Caco-2 (cell line): Measurements from ENCODE around the gene PHACTR1. TPM values are rescaled to one million over a fixed set of nuclear protein-coding genes. Genes with fewer than 3 reads are reported as not detected.

Experiments
- BruUV-seq: library from RNA; stranded (reverse); fragments of 400-500 nt; replicated peaks from 2 replicates; lab custom pipeline; 2021; lab: Mats Ljungman, UMichigan
- CTCF ChIA-PET: fragments of 300-600 bp; sonication (Branson Sonifier 250); formaldehyde crosslinking; loops from one replicate; lab custom pipeline; 2022; ENCODE audit warnings: antibody characterized with exemption; lab: Charles Lee
- POLR2A ChIA-PET: fragments of 300-600 bp; sonication (Branson Sonifier 250); formaldehyde crosslinking; loops from one replicate; lab custom pipeline; 2022; ENCODE audit warnings: antibody characterized with exemption; lab: Charles Lee
- DNase-seq, 2 experiments: peaks; one replicate each; pipeline versions ENCODE4 v3.0.0 to v3.0.0-alpha.2; 2020 to 2022
- H3K27me3 ChIP-seq: replicated peaks from 2 replicates; pipeline ENCODE4 v1.6.0; 2011; ENCODE audit warnings: low read length; ENCODE audit not compliant: control insufficient read depth, insufficient read depth
- H3K36me3 ChIP-seq: 2 replicates; pipeline ENCODE4 v1.5.1; 2011; ENCODE audit warnings: low read length; ENCODE audit not compliant: control insufficient read depth, insufficient read depth
- H3K4me1 ChIP-seq: fragments of 250-450 bp; sonication (Bioruptor Pico); 2 replicates; pipeline ENCODE4 v1.5.1; 2020; ENCODE audit warnings: mild to moderate bottlenecking
- H3K4me3 ChIP-seq: 2 replicates; pipeline ENCODE4 v1.5.1; 2011; ENCODE audit warnings: low read depth, mild to moderate bottlenecking, control low read depth, low read length
- H3K9me3 ChIP-seq: fragments of 250-450 bp; sonication (Bioruptor Pico); 2 replicates; pipeline ENCODE4 v1.5.1; 2020; ENCODE audit warnings: mild to moderate bottlenecking, moderate library complexity
- H3K27ac Mint-ChIP-seq: one replicate; pipeline ENCODE4 v1.8.0; 2022; ENCODE audit warnings: mixed read lengths; ENCODE audit not compliant: unreplicated experiment
- H3K27me3 Mint-ChIP-seq: one replicate; pipeline ENCODE4 v1.8.0; 2022; ENCODE audit warnings: mixed read lengths; ENCODE audit not compliant: insufficient read depth, unreplicated experiment
- H3K36me3 Mint-ChIP-seq: one replicate; pipeline ENCODE4 v1.8.0; 2022; ENCODE audit warnings: mild to moderate bottlenecking, mixed read lengths; ENCODE audit not compliant: insufficient read depth, unreplicated experiment
- H3K4me1 Mint-ChIP-seq: one replicate; pipeline ENCODE4 v1.8.0; 2022; ENCODE audit warnings: low read depth, mixed read lengths; ENCODE audit not compliant: unreplicated experiment
- H3K4me3 Mint-ChIP-seq: one replicate; pipeline ENCODE4 v1.8.0; 2022; ENCODE audit warnings: mild to moderate bottlenecking, moderate library complexity, mixed read lengths; ENCODE audit not compliant: unreplicated experiment
- H3K9me3 Mint-ChIP-seq: one replicate; pipeline ENCODE4 v1.8.0; 2022; ENCODE audit warnings: mixed read lengths; ENCODE audit not compliant: unreplicated experiment
- CTCF ChIP-seq, 2 experiments: fragments of 200-600 bp in 1 of 2; IDR thresholded peaks; 1 replicate in 1 of 2; 2 replicates in 1 of 2; pipeline versions ENCODE4 v1.5.1 to v1.8.0; 2011 to 2022; ENCODE audit warnings: antibody characterized with exemption in 1 of 2, control low read depth in 1 of 2, inconsistent platforms in 1 of 2, low read depth in 1 of 2, low read length in 1 of 2, mild to moderate bottlenecking in 1 of 2, moderate library complexity in 1 of 2; ENCODE audit not compliant: insufficient read depth in 1 of 2, severe bottlenecking in 1 of 2, unreplicated experiment in 1 of 2
- intact Hi-C: fragments of 100-400 bp; cut with micrococcal nuclease; formaldehyde crosslinking; loops from one replicate; pipeline ENCODE4 v1.10.0; 2022; ENCODE audit not compliant: unreplicated experiment
- total RNA-seq: library from RNA; stranded (reverse); gene quantifications from 2 replicates; pipeline ENCODE4 v1.2.3, GENCODE V29; 2022

The PHACTR1 gene
- total RNA-seq, 1 experiment from 2014 or later: 0.41 TPM

- intact Hi-C loops: no loop called here
- CTCF ChIA-PET: no interaction called here
- Histone ChIP-seq H3K4me1 (peaks cover 8% of the 10 kb centered on the region), H3K9me3 (no peaks in the 10 kb centered on the region), H3K27me3 (no peaks in the 10 kb centered on the region), H3K36me3 (no peaks in the 10 kb centered on the region), H3K4me3 (no peak overlapping the region)
- POLR2A ChIA-PET: no interaction called here
- Mint-ChIP-seq H3K9me3 (no peaks in the 10 kb centered on the region), H3K36me3 (no peaks in the 10 kb centered on the region), H3K4me3 (no peak overlapping the region), H3K27ac (no peak overlapping the region), H3K27me3 (no peaks in the 10 kb centered on the region), H3K4me1 (peaks cover 9% of the 10 kb centered on the region)
- no peak for TF ChIP-seq CTCF (IDR thresholded peaks at IDR 0.05; ENCODE audit: insufficient read depth in 1 of 2, low read depth in 1 of 2, low read length in 1 of 2, severe bottlenecking in 1 of 2, unreplicated experiment in 1 of 2)
- no peak for DNase-seq
- no TSS peak for BruUV-seq
These were observed 484.8 kb downstream of the PHACTR1 start for GRCh38 chr6:13201336-13201735.

GRCh38 chr6:13203145-13203544 is 486.6 kb downstream of the PHACTR1 start:
- no peak for DNase-seq
- TF ChIP-seq CTCF (IDR thresholded peaks at IDR 0.05; ENCODE audit: insufficient read depth in 1 of 2, low read depth in 1 of 2, low read length in 1 of 2, severe bottlenecking in 1 of 2, unreplicated experiment in 1 of 2): no peak
- intact Hi-C loops: no loop called here
- H3K4me1 ChIP-seq: peaks cover 8% of the 10 kb centered on the region
- Mint-ChIP-seq H3K4me3 (no peak overlapping the region), H3K27ac (peak overlapping the region; percentile 0), H3K36me3 (no peaks in the 10 kb centered on the region), H3K27me3 (no peaks in the 10 kb centered on the region), H3K4me1 (peaks cover 9% of the 10 kb centered on the region), H3K9me3 (no peaks in the 10 kb centered on the region)
- CTCF ChIA-PET: no interaction called here
- no peak overlapping the region for H3K4me3 ChIP-seq
- H3K36me3 ChIP-seq: no peaks in the 10 kb centered on the region
- no peaks in the 10 kb centered on the region for H3K9me3 ChIP-seq
- POLR2A ChIA-PET: no interaction called here
- H3K27me3 ChIP-seq: no peaks in the 10 kb centered on the region
- no TSS peak for BruUV-seq

- Histone ChIP-seq H3K36me3 (no peaks in the 10 kb centered on the region), H3K4me1 (peaks cover 8% of the 10 kb centered on the region), H3K4me3 (no peak overlapping the region), H3K27me3 (no peaks in the 10 kb centered on the region), H3K9me3 (no peaks in the 10 kb centered on the region)
- H3K4me3 Mint-ChIP-seq: no peak overlapping the region
- no peak for DNase-seq
- H3K36me3 Mint-ChIP-seq: no peaks in the 10 kb centered on the region
- H3K27me3 Mint-ChIP-seq: no peaks in the 10 kb centered on the region
- peaks cover 9% of the 10 kb centered on the region for H3K4me1 Mint-ChIP-seq
- ChIA-PET CTCF (no interaction called here), POLR2A (no interaction called here)
- BruUV-seq: no TSS peak
- intact Hi-C loops: no loop called here
- TF ChIP-seq CTCF (IDR thresholded peaks at IDR 0.05; ENCODE audit: insufficient read depth in 1 of 2, low read depth in 1 of 2, low read length in 1 of 2, severe bottlenecking in 1 of 2, unreplicated experiment in 1 of 2): no peak
- no peak overlapping the region for H3K27ac Mint-ChIP-seq
- H3K9me3 Mint-ChIP-seq: no peaks in the 10 kb centered on the region
These were observed 488.5 kb downstream of the PHACTR1 start for GRCh38 chr6:13205106-13205505.
